HUES64 (cell line): Measurements from ENCODE around the gene TAS2R10.
"Not testable (repeated sequence)": the region's sequence is repeated elsewhere in the genome, so short reads cannot be mapped to it uniquely, and the experiment has no call there.

Experiments
- H3K27ac ChIP-seq: 2 replicates; pipeline ENCODE4 v1.7.0; 2013; ENCODE audit warnings: low read depth, low read length, inconsistent platforms
- H3K27me3 ChIP-seq: 2 replicates; pipeline ENCODE4 v1.6.1; 2013; ENCODE audit warnings: mild to moderate bottlenecking, low read length; ENCODE audit not compliant: insufficient read depth
- H3K36me3 ChIP-seq: 2 replicates; pipeline ENCODE4 v1.6.1; 2013; ENCODE audit warnings: mild to moderate bottlenecking, low read length; ENCODE audit not compliant: insufficient read depth
- H3K4me1 ChIP-seq: 2 replicates; pipeline ENCODE4 v1.6.1; 2013; ENCODE audit warnings: mild to moderate bottlenecking, low read length, moderate library complexity; ENCODE audit not compliant: insufficient read depth
- H3K4me3 ChIP-seq: 2 replicates; pipeline ENCODE4 v1.5.1; 2013; ENCODE audit warnings: mild to moderate bottlenecking, low read length, moderate library complexity
- H3K9ac ChIP-seq: 2 replicates; pipeline ENCODE4 v1.6.1; 2013; ENCODE audit warnings: mild to moderate bottlenecking, low read depth, low read length
- H3K9me3 ChIP-seq: 2 replicates; pipeline ENCODE4 v1.6.1; 2013; ENCODE audit warnings: low read depth, low read length; ENCODE audit not compliant: insufficient read depth
- WGBS: fragments of 150-250, 120-280 bp; methylation state at CpG from one replicate; pipeline ENCODE4 v1.1.7; 2013; ENCODE audit warnings: missing lambda C conversion rate; 5-methylcytosine and 5-hydroxymethylcytosine counted together

TAS2R10 gene

DNA sequence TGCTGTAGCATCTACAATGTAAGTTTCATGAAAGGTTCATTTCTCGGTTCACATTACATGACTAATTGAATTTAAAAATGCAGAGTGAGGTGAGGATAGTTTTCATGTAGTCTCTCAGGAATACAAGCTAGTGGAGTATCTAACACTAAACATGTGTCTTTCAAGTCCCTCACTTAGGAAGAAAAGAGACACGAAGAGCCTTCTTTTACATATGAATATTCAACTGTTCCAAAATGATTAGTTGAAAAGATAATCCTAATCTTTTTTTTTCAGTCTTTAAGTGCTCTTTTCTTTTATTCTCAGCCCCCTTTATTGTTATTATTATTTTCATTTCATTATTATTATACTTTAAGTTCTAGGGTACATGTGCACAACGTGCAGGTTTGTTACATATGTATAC lies 12.3 kb upstream of the TAS2R10 start:
- 74% methylated on average over 2 of the region's 3 CpGs for WGBS
- H3K36me3 ChIP-seq = no peaks in the 10 kb centered on the region
- H3K9ac ChIP-seq = no peak overlapping the region
- no peak overlapping the region for H3K4me3 ChIP-seq
- no peaks in the 10 kb centered on the region for H3K27me3 ChIP-seq
- H3K4me1 ChIP-seq = no peaks in the 10 kb centered on the region
- H3K9me3 ChIP-seq = no peaks in the 10 kb centered on the region
- no peak overlapping the region for H3K27ac ChIP-seq

GRCh38 chr12:10829994-10830393 lies 3.8 kb upstream of the TAS2R10 start:
- Histone ChIP-seq H3K4me1 (no peaks in the 10 kb centered on the region), H3K9me3 (no peaks in the 10 kb centered on the region), H3K27ac (no peak overlapping the region), H3K36me3 (no peaks in the 10 kb centered on the region), H3K4me3 (no peak overlapping the region), H3K9ac (no peak overlapping the region), H3K27me3 (no peaks in the 10 kb centered on the region)
- WGBS = 97% methylated on average over 1 of the region's 1 CpG

GRCh38 chr12:10824957-10825356 lies 1.2 kb downstream of the TAS2R10 start:
- H3K9ac ChIP-seq = no peak overlapping the region
- 85% methylated on average over 3 of the region's 3 CpGs for WGBS
- H3K36me3 ChIP-seq = no peaks in the 10 kb centered on the region
- no peaks in the 10 kb centered on the region for H3K27me3 ChIP-seq
- H3K4me1 ChIP-seq = no peaks in the 10 kb centered on the region
- no peak overlapping the region for H3K4me3 ChIP-seq
- H3K9me3 ChIP-seq = no peaks in the 10 kb centered on the region
- no peak overlapping the region for H3K27ac ChIP-seq

DNA sequence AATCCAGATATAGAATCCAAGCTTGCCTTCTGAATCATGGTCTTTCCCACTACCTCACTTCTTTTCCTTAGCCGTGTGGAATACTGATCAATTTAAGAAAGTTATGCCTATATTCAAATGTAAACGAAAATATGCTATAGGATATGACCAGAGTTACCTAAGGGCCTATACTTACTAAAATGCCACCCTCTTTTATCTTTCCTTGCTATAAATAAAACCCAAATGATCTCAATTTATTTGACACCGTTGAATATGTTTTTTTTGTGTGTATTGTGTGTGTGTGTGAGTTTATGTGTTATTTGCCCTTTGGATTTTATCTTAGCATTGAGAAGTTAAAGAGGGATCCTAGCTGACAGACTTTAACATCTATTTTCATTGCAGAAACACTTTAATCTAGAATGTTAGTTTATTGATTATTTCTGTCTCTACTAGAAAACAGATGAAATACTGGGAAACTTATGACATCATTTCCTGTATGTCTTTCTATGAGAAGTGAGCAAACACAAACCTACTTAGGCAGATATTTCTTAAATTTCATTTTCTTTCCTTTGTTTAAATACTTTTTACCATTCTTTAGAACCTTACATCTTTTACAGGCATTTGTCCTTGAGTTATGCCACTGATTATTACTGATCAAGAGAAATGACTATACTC lies 14.1 kb downstream of the TAS2R10 start:
- no peaks in the 10 kb centered on the region for H3K27me3 ChIP-seq
- peaks cover 9% of the 10 kb centered on the region; the same call in 1 of the 2 replicates for H3K4me1 ChIP-seq
- 81% methylated on average over 2 of the region's 3 CpGs for WGBS
- no peak overlapping the region for H3K27ac ChIP-seq
- H3K4me3 ChIP-seq = no peak overlapping the region
- no peaks in the 10 kb centered on the region for H3K9me3 ChIP-seq
- H3K9ac ChIP-seq = no peak overlapping the region
- H3K36me3 ChIP-seq = no peaks in the 10 kb centered on the region

GRCh38 chr12:10810068-10810467 lies 16.1 kb downstream of the TAS2R10 start, which contains the start of gene TAS2R9:
Gene TAS2R9 (minus strand): TSS chr12:10810168. CDS start chr12:10810075, 93 bp downstream.
- H3K9ac ChIP-seq = no peak within 1 kb of the TSS
- no peaks in the 10 kb centered on the region for H3K36me3 ChIP-seq
- peaks cover 9% of the 10 kb centered on the region; the same call in 1 of the 2 replicates for H3K4me1 ChIP-seq
- H3K27me3 ChIP-seq = no peaks in the 10 kb centered on the region
- H3K27ac ChIP-seq = no peak within 1 kb of the TSS
- no peaks in the 10 kb centered on the region for H3K9me3 ChIP-seq
- no peak within 1 kb of the TSS for H3K4me3 ChIP-seq

- WGBS = no CpG with 5 or more reads among the region's 1 CpG
- no peak within 1 kb of the TSS for H3K27ac ChIP-seq
Observed at GRCh38 chr12:10807186-10807585, 19.0 kb downstream of the TAS2R10 start, which contains the start of gene TAS2R8. Gene TAS2R8 (minus strand): TSS chr12:10807286. CDS start chr12:10806980, 306 bp downstream.

GRCh38 chr12:10802587-10802986 lies 23.6 kb downstream of the TAS2R10 start, which contains the start of gene TAS2R7:
Gene TAS2R7 (minus strand): TSS chr12:10802627. CDS start chr12:10802570, 57 bp downstream.
- Histone ChIP-seq H3K4me1 (peaks cover 24% of the 10 kb centered on the region), H3K27ac (peak within 1 kb of the TSS; percentile 59; the same call in 1 of the 2 replicates), H3K9ac (no peak within 1 kb of the TSS), H3K4me3 (no peak within 1 kb of the TSS), H3K36me3 (no peaks in the 10 kb centered on the region), H3K27me3 (no peaks in the 10 kb centered on the region), H3K9me3 (no peaks in the 10 kb centered on the region)
- 65% methylated on average over 4 of the region's 4 CpGs for WGBS

More at GRCh38 chr12:10807186-10807585, 19.0 kb downstream of the TAS2R10 start, which contains the start of gene TAS2R8:
- Histone ChIP-seq H3K4me1 (peaks cover 19% of the 10 kb centered on the region), H3K9ac (no peak within 1 kb of the TSS), H3K4me3 (no peak within 1 kb of the TSS), H3K36me3 (no peaks in the 10 kb centered on the region), H3K27me3 (no peaks in the 10 kb centered on the region), H3K9me3 (no peaks in the 10 kb centered on the region)

DNA sequence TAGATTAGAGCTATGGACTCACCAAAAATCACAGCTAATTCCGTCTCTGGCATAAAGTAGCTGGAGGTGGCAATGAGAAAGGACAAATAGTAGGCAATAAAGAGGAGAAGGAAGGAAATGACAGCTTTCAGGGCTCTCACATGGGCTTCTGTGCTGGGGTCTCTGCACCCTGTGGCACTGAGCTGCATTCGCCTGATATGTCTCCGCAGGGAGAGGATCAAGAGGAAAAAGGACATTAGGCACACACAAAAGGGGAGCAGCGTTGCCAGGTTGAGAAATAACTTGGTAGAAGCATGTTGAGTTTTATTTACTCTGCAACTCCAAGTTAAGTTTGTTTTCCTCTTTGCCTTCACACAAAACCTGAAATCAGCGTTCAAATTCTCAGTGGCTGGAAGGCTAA lies 24.4 kb downstream of the TAS2R10 start:
- Histone ChIP-seq H3K27ac (peak overlapping the region; percentile 59; the same call in 1 of the 2 replicates), H3K9me3 (no peaks in the 10 kb centered on the region), H3K4me1 (peaks cover 24% of the 10 kb centered on the region), H3K9ac (no peak overlapping the region), H3K36me3 (no peaks in the 10 kb centered on the region), H3K4me3 (no peak overlapping the region), H3K27me3 (no peaks in the 10 kb centered on the region)
- WGBS = 74% methylated on average over 5 of the region's 5 CpGs

GRCh38 chr12:10794222-10794621 lies 31.9 kb downstream of the TAS2R10 start:
- 0 out of 2 replicates have a peak, but pooled peaks cover 2% of the 10 kb centered on the region for H3K4me1 ChIP-seq
- no peak overlapping the region for H3K27ac ChIP-seq
- H3K9me3 ChIP-seq = no peaks in the 10 kb centered on the region
- no peak overlapping the region for H3K9ac ChIP-seq
- no peaks in the 10 kb centered on the region for H3K36me3 ChIP-seq
- H3K27me3 ChIP-seq = no peaks in the 10 kb centered on the region
- WGBS = 87% methylated on average over 2 of the region's 2 CpGs
- H3K4me3 ChIP-seq = no peak overlapping the region

DNA sequence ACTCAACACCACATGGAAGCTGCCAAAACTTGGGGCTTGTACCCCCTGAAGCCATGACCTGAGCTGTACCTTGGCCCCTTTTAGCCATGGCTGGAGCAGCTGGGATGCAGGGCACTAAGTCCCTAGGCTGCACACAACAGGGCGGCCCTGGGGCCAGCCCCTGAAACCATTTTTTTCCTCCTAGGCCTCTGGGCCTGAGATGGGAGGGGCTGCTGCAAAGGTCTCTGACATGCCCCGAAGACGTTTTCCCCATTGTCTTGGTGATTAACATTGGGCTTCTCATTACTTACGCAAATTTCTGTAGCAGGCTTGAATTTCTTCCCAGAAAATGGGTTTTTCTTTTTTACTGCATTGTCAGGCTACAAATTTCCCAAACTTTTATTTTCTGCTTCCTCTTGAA lies 34.4 kb downstream of the TAS2R10 start:
- 71% methylated on average over 4 of the region's 4 CpGs for WGBS
- H3K9ac ChIP-seq, H3K9me3 ChIP-seq, H3K27ac ChIP-seq, H3K36me3 ChIP-seq, H3K4me1 ChIP-seq, H3K27me3 ChIP-seq, H3K4me3 ChIP-seq: not testable (repeated sequence)

DNA sequence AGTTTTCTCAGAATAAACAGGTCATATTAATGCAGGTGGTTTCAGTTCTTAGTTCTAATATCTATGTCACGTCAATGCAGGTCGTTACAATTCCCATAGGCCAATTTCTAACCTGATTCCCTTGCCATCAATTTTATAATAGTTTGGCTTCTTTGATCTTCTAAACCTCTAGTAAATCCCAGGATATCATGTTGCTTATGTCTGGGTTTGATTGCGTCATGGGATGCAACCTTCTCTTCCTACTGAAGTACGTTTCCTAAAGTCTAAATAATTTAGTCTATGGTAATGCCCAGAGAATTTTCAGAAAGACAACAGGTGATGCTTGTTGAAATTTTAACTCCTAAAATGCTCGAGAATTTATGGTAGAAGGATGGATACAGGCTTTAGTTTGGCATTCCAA lies 42.9 kb downstream of the TAS2R10 start:
- no peak overlapping the region for H3K27ac ChIP-seq
- no peaks in the 10 kb centered on the region for H3K27me3 ChIP-seq
- WGBS = 94% methylated on average over 5 of the region's 5 CpGs

More for the DNA sequence above, 42.9 kb downstream of the TAS2R10 start:
- no peaks in the 10 kb centered on the region for H3K4me1 ChIP-seq
- H3K36me3 ChIP-seq = no peaks in the 10 kb centered on the region
- H3K4me3 ChIP-seq = no peak overlapping the region
- no peaks in the 10 kb centered on the region for H3K9me3 ChIP-seq
- H3K9ac ChIP-seq = no peak overlapping the region
